Ascending aorta (tissue), 2 donors: ENCODE data around the gene ALOX15B. TPM values are rescaled to one million over a fixed set of nuclear protein-coding genes. Genes with fewer than 3 reads are reported as not detected.

ENCODE experiments used
- DNase-seq, 2 donors: peaks; one replicate each; pipeline ENCODE4 v3.0.0-alpha.2; 2019; ENCODE audit warnings: low spot score in 2 of 2
- H3K27ac ChIP-seq, 2 donors: fragments of 200-600 bp; sonication (generic); one replicate each; pipeline ENCODE4 v1.5.1; 2016 to 2017; ENCODE audit warnings: mild to moderate bottlenecking in 1 of 2
- H3K27me3 ChIP-seq: fragments of 200-600 bp; sonication (generic); one replicate; pipeline ENCODE4 v1.5.1; 2017
- H3K36me3 ChIP-seq, 2 donors: fragments of 200-600 bp; sonication (generic); one replicate each; pipeline ENCODE4 v1.5.1; 2016
- H3K4me1 ChIP-seq, 2 donors: fragments of 200-600 bp; sonication (generic); one replicate each; pipeline ENCODE4 v1.5.1; 2016 to 2017; ENCODE audit warnings: mild to moderate bottlenecking in 1 of 2
- H3K4me3 ChIP-seq, 2 donors: fragments of 200-600 bp; sonication (generic); one replicate each; pipeline ENCODE4 v1.5.1; 2016 to 2017; ENCODE audit warnings: mild to moderate bottlenecking in 1 of 2
- H3K9me3 ChIP-seq, 2 donors: fragments of 200-600 bp; sonication (generic); one replicate each; pipeline ENCODE4 v1.5.1; 2016
- intact Hi-C: fragments of 100-400 bp; cut with DNase I; formaldehyde crosslinking; loops from one replicate; pipeline ENCODE4 v1.15.1; 2023
- total RNA-seq: library from RNA; depleted of rRNA; stranded (reverse); fragments of >200 nt; gene quantifications from one replicate; pipeline ENCODE4 v1.1.0, GENCODE V29; 2016
- TF ChIP-seq, protein P1 (sequence below), 3 experiments: fragments of 200-600 bp in 2 of 3; fragments of 450-650 bp in 1 of 3; sonication (generic) in 2 of 3; IDR thresholded peaks; one replicate each; pipeline ENCODE4 v1.5.1; 2016 to 2019; ENCODE audit warnings: antibody characterized with exemption in 3 of 3, mild to moderate bottlenecking in 1 of 3, moderate library complexity in 1 of 3

ALOX15B gene
- total RNA-seq, 1 donor from 2014 or later = 2.3 TPM

DNA sequence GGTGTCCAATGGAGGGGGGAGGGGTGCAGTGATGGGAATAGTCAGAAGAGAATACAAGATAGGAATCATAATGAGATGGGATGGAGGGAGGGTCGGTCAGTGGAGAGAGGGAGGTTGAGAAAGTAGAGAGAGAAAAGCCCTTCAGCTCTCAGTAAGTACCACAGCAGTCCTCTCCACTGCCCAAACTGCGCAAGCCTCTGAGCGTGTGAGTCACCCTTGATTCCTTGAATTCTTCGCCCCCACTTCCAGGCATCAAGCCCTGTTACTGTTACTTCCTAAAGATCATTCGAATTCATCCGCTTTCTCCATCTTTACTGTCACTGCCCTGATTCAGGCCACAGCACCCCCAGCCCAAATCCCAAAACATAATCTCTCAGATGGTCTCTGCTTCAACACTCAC is 34.0 kb upstream of the ALOX15B start:
- TF ChIP-seq, protein P1, sequence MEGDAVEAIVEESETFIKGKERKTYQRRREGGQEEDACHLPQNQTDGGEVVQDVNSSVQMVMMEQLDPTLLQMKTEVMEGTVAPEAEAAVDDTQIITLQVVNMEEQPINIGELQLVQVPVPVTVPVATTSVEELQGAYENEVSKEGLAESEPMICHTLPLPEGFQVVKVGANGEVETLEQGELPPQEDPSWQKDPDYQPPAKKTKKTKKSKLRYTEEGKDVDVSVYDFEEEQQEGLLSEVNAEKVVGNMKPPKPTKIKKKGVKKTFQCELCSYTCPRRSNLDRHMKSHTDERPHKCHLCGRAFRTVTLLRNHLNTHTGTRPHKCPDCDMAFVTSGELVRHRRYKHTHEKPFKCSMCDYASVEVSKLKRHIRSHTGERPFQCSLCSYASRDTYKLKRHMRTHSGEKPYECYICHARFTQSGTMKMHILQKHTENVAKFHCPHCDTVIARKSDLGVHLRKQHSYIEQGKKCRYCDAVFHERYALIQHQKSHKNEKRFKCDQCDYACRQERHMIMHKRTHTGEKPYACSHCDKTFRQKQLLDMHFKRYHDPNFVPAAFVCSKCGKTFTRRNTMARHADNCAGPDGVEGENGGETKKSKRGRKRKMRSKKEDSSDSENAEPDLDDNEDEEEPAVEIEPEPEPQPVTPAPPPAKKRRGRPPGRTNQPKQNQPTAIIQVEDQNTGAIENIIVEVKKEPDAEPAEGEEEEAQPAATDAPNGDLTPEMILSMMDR (IDR thresholded peaks at IDR 0.05) = no peak
- no peaks in the 10 kb centered on the region for H3K9me3 ChIP-seq
- H3K27me3 ChIP-seq = peaks cover 14% of the 10 kb centered on the region

DNA sequence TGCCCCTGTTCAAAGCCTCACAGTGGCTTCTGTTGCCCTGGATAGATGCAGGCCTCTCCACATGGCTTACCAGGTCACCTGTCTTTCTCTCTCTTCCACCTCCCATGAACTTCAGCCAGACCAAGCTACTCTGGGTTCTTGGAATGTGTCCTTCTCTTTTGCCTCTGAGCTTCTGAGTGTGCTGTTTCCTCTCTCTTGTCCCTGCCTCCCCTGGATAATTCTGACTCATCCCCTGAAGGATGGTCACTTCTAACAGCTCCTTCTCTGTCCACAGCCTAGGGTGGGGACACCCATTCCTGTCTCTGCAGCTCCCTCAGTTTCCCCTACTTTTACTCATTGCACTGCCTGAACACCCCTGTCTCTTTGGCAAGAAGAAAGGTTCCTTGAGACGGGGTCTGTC is 33.5 kb upstream of the ALOX15B start:
- peaks cover 8 to 12% of the 10 kb centered on the region in 2 donors for H3K4me1 ChIP-seq
- no peaks in the 10 kb centered on the region for H3K9me3 ChIP-seq
- DNase-seq = no peak
- H3K27me3 ChIP-seq = peaks cover 14% of the 10 kb centered on the region
- intact Hi-C loops = no loop called here
- no peak overlapping the region for H3K27ac ChIP-seq
- no peaks in the 10 kb centered on the region for H3K36me3 ChIP-seq
- TF ChIP-seq, protein P1 (IDR thresholded peaks at IDR 0.05) = no peak
- H3K4me3 ChIP-seq = no peak overlapping the region

More for the DNA sequence above, 34.0 kb upstream of the ALOX15B start:
- DNase-seq = no peak
- no peak overlapping the region for H3K27ac ChIP-seq
- H3K36me3 ChIP-seq = no peaks in the 10 kb centered on the region
- intact Hi-C loops = no loop called here
- peaks cover 8 to 12% of the 10 kb centered on the region in 2 donors for H3K4me1 ChIP-seq
- H3K4me3 ChIP-seq = no peak overlapping the region

GRCh38 chr17:8005967-8006730 is 32.7 kb upstream of the ALOX15B start:
- H3K27ac ChIP-seq = no peak overlapping the region
- peaks cover 14% of the 10 kb centered on the region for H3K27me3 ChIP-seq
- TF ChIP-seq, protein P1 (IDR thresholded peaks at IDR 0.05) = no peak
- no peak overlapping the region for H3K4me3 ChIP-seq
- no peak for DNase-seq
- intact Hi-C loops = no loop called here
- H3K9me3 ChIP-seq = no peaks in the 10 kb centered on the region
- H3K36me3 ChIP-seq = no peaks in the 10 kb centered on the region
- H3K4me1 ChIP-seq = peaks cover 8 to 12% of the 10 kb centered on the region in 2 donors

GRCh38 chr17:8006836-8007680 is 31.8 kb upstream of the ALOX15B start:
- H3K27me3 ChIP-seq = peaks cover 14% of the 10 kb centered on the region
- H3K9me3 ChIP-seq = no peaks in the 10 kb centered on the region
- DNase-seq = no peak
- peaks cover 8 to 12% of the 10 kb centered on the region in 2 donors for H3K4me1 ChIP-seq
- H3K27ac ChIP-seq = no peak overlapping the region
- H3K4me3 ChIP-seq = no peak overlapping the region
- no peaks in the 10 kb centered on the region for H3K36me3 ChIP-seq
- intact Hi-C loops = no loop called here
- TF ChIP-seq, protein P1 (IDR thresholded peaks at IDR 0.05) = no peak

DNA sequence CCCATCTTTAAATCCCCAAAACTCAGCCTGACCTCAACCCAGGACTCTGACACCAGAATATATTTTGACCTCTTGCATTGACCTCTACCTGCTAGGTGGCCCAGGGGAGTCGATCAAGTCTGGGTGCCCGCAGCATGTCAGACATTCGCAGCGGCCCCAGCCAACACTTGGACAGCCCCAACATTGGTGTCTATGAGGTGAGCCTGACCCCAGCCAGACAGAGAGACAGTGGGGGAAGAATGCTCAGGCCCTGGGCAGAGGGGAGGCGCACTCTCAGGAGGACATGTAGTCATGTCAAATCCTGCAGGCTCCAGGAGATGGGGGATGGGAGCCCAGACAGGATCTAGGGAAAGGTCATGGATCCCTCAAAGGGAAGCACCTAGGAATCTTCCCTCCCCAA is 31.0 kb upstream of the ALOX15B start:
- H3K27ac ChIP-seq = no peak overlapping the region
- TF ChIP-seq, protein P1 (IDR thresholded peaks at IDR 0.05) = no peak
- no peaks in the 10 kb centered on the region for H3K36me3 ChIP-seq
- intact Hi-C loops = no loop called here
- H3K9me3 ChIP-seq = no peaks in the 10 kb centered on the region
- no peak overlapping the region for H3K4me3 ChIP-seq
- no peak for DNase-seq
- H3K4me1 ChIP-seq = peaks cover 2 to 6% of the 10 kb centered on the region in 2 donors
- peaks cover 9% of the 10 kb centered on the region for H3K27me3 ChIP-seq
